Astrocyte (in vitro differentiated cells and primary cell): Measurements from ENCODE around the gene MOBP.

ENCODE experiments used
- CTCF ChIP-seq: IDR thresholded peaks from 2 replicates; pipeline ENCODE4 v1.5.1; 2011; ENCODE audit warnings: low read depth, mild to moderate bottlenecking, inconsistent platforms, low read length, moderate library complexity; ENCODE audit not compliant: insufficient read depth
- EZH2 ChIP-seq: IDR thresholded peaks from 2 replicates; pipeline ENCODE4 v1.6.1; 2012; ENCODE audit warnings: mild to moderate bottlenecking, low read length, inconsistent platforms; ENCODE audit not compliant: insufficient read depth

DNA sequence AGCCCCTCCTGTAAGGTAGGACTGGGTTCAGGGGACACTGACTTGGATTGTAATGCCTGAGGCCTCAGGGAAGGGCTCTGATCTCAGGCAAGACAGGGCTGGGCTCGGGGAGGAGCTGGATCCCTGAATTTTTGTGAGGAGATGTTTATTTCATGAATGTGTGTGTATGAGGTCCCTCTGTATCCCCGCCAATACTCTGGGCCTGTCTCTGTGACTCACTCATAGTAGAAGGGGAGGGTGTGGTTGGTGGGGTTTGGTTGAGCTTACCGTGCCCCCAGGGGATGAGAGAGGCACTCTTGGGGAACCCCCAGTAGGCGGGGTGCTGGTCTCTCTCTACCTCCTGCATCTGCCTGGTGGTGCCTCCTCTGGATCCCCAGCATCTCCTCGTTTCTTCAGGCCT, 32.9 kb upstream of the MOBP start:
- no peak for TF ChIP-seq CTCF
- no peak for TF ChIP-seq EZH2
